ENCODE results near the gene SLC7A6.

SLC7A6 gene

DNA sequence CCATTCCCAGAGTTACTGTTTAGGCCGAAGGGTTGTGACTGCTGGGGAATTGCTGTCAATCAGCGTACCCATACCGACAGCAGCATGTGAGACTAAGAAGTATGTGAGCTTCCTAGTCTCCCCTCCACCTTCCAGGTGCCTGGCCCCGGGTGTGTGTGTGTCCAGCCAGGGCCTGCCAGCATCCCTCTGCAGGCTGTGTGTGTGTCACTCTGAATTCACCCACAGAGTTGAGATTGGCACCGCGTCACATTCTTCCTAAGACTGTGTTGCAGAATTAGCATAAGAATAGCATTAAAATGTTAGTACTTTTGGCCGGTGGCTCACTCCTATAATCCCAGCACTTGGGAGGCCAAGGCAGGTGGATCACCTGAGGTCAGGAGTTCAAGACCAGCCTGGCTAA is 78.3 kb downstream of the SLC7A6 start:
- H3K4me1 ChIP-seq (ENCODE audit: control insufficient read depth, insufficient read depth, low read depth, low read length), result peaks cover 2% of the 10 kb centered on the region
- H3K9ac ChIP-seq (ENCODE audit: low read length), result no peak overlapping the region
- peaks cover 3% of the 10 kb centered on the region for H3K79me1 ChIP-seq (replicated peaks; ENCODE audit: low read length, poor library complexity, severe bottlenecking)
- no peak overlapping the region for H3K4me3 ChIP-seq (ENCODE audit: insufficient read depth in 1 of 2, low read depth in 1 of 2, low read length in 2 of 2)
- no peak overlapping the region for H3K14ac ChIP-seq (ENCODE audit: low read length in 2 of 2)
- no peaks in the 10 kb centered on the region for H3K27me3 ChIP-seq (ENCODE audit: control insufficient read depth in 1 of 2, insufficient read depth in 1 of 2, low read length in 2 of 2)
- H3K27ac ChIP-seq (ENCODE audit: low read length, poor library complexity, severe bottlenecking), result no peak overlapping the region
- DNase-seq, result no peak
- no peak overlapping the region for H3K4me2 ChIP-seq (ENCODE audit: low read length, poor library complexity, severe bottlenecking)
- WGBS, result 96% methylated on average over 5 of the region's 7 CpGs
- no peak overlapping the region for H3K4ac ChIP-seq (ENCODE audit: low read depth in 1 of 2, low read length in 2 of 2)
- no peaks in the 10 kb centered on the region for H3K9me3 ChIP-seq (ENCODE audit: control insufficient read depth, low read length)
- no peak overlapping the region for H2BK120ac ChIP-seq (ENCODE audit: low read depth, low read length)
- no peak overlapping the region for H2BK12ac ChIP-seq (ENCODE audit: low read length in 2 of 2)
- no peak overlapping the region for H2BK15ac ChIP-seq (ENCODE audit: low read depth, poor library complexity, severe bottlenecking)
- no peak overlapping the region for H4K8ac ChIP-seq (ENCODE audit: low read length)
- H2AFZ ChIP-seq (ENCODE audit: low read depth, low read length), result no peak overlapping the region
- H3K36me3 ChIP-seq (ENCODE audit: control insufficient read depth in 1 of 2, insufficient read depth in 2 of 2, low read depth in 1 of 2, low read length in 2 of 2), result peaks cover 63 to 84% of the 10 kb centered on the region in 2 experiments
- no peak overlapping the region for H3K23ac ChIP-seq (ENCODE audit: low read length in 2 of 2)
- H2AK5ac ChIP-seq (ENCODE audit: low read length, severe bottlenecking), result no peak overlapping the region
- no peak overlapping the region for H2BK5ac ChIP-seq (ENCODE audit: low read depth, low read length, poor library complexity, severe bottlenecking)
- H4K91ac ChIP-seq (ENCODE audit: low read length), result no peak overlapping the region
- no peak overlapping the region for H3K18ac ChIP-seq (ENCODE audit: low read depth in 1 of 2, low read length in 2 of 2)

DNA sequence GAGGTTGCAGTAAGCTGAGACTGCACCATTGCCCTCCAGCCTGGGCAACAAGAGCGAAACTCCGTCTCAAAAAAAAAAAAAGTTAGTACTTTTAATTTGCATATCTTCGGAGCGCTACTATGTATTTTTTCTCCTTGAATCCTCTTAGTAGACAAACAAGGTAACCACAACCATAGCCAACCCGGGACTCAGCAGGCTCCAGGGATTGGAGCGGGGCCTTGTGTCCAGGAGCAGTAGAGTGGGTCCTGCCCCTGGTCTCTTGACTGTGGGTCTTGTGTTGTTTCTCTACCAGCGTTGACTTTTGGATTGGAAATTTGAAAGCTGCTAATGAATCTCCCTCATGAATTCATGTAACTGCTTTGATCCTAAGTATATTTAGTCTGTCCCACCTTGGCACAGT is 78.8 kb downstream of the SLC7A6 start:
- Histone ChIP-seq H4K91ac (ENCODE audit: low read length) (no peak overlapping the region), H2BK12ac (ENCODE audit: low read length in 2 of 2) (no peak overlapping the region), H3K27ac (ENCODE audit: low read length, poor library complexity, severe bottlenecking) (no peak overlapping the region), H3K27me3 (ENCODE audit: control insufficient read depth in 1 of 2, insufficient read depth in 1 of 2, low read length in 2 of 2) (no peaks in the 10 kb centered on the region), H3K79me1 (replicated peaks; ENCODE audit: low read length, poor library complexity, severe bottlenecking) (peaks cover 3% of the 10 kb centered on the region), H2BK120ac (ENCODE audit: low read depth, low read length) (no peak overlapping the region), H3K14ac (ENCODE audit: low read length in 2 of 2) (no peak overlapping the region), H3K9ac (ENCODE audit: low read length) (no peak overlapping the region), H3K4me3 (ENCODE audit: insufficient read depth in 1 of 2, low read depth in 1 of 2, low read length in 2 of 2) (no peak overlapping the region), H2AK5ac (ENCODE audit: low read length, severe bottlenecking) (no peak overlapping the region), H3K4ac (ENCODE audit: low read depth in 1 of 2, low read length in 2 of 2) (no peak overlapping the region), H3K9me3 (ENCODE audit: control insufficient read depth, low read length) (no peaks in the 10 kb centered on the region), H3K36me3 (ENCODE audit: control insufficient read depth in 1 of 2, insufficient read depth in 2 of 2, low read depth in 1 of 2, low read length in 2 of 2) (peaks cover 61 to 83% of the 10 kb centered on the region in 2 experiments), H3K4me1 (ENCODE audit: control insufficient read depth, insufficient read depth, low read depth, low read length) (peaks cover 2% of the 10 kb centered on the region), H2AFZ (ENCODE audit: low read depth, low read length) (no peak overlapping the region), H3K18ac (ENCODE audit: low read depth in 1 of 2, low read length in 2 of 2) (no peak overlapping the region), H2BK5ac (ENCODE audit: low read depth, low read length, poor library complexity, severe bottlenecking) (no peak overlapping the region), H3K23ac (ENCODE audit: low read length in 2 of 2) (no peak overlapping the region), H2BK15ac (ENCODE audit: low read depth, poor library complexity, severe bottlenecking) (no peak overlapping the region), H3K4me2 (ENCODE audit: low read length, poor library complexity, severe bottlenecking) (no peak overlapping the region), H4K8ac (ENCODE audit: low read length) (no peak overlapping the region)
- DNase-seq, result no peak
- 96% methylated on average over 6 of the region's 7 CpGs for WGBS

DNA sequence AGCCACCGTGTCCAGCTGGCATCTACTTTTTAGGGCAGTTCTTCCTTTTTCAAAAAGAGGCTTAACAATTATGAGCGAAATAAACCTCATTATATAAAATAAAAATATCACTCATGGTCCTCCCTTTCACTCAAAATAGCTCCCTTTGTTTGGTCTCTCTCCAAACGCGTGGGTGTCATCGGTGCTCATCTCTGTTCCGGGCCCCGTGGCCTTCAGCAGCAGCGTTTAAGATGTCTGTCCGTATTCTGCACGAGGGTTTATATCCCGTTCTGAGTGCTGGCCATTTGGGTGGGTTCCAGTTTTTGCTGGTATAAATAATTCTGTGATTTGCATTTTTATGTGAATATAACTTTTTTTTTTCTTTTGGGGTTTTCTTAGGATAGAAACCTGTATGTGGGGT is 79.9 kb downstream of the SLC7A6 start:
- Histone ChIP-seq H4K91ac (ENCODE audit: low read length) (no peak overlapping the region), H3K9ac (ENCODE audit: low read length) (no peak overlapping the region), H3K23ac (ENCODE audit: low read length in 2 of 2) (no peak overlapping the region), H2AFZ (ENCODE audit: low read depth, low read length) (no peak overlapping the region), H3K14ac (ENCODE audit: low read length in 2 of 2) (no peak overlapping the region), H2AK5ac (ENCODE audit: low read length, severe bottlenecking) (no peak overlapping the region), H3K18ac (ENCODE audit: low read depth in 1 of 2, low read length in 2 of 2) (no peak overlapping the region), H2BK15ac (ENCODE audit: low read depth, poor library complexity, severe bottlenecking) (no peak overlapping the region), H3K4me2 (ENCODE audit: low read length, poor library complexity, severe bottlenecking) (no peak overlapping the region), H3K4ac (ENCODE audit: low read depth in 1 of 2, low read length in 2 of 2) (no peak overlapping the region), H2BK5ac (ENCODE audit: low read depth, low read length, poor library complexity, severe bottlenecking) (no peak overlapping the region), H3K9me3 (ENCODE audit: control insufficient read depth, low read length) (no peaks in the 10 kb centered on the region), H3K4me3 (ENCODE audit: insufficient read depth in 1 of 2, low read depth in 1 of 2, low read length in 2 of 2) (no peak overlapping the region), H3K79me1 (replicated peaks; ENCODE audit: low read length, poor library complexity, severe bottlenecking) (peaks cover 3% of the 10 kb centered on the region), H4K8ac (ENCODE audit: low read length) (no peak overlapping the region), H3K36me3 (ENCODE audit: control insufficient read depth in 1 of 2, insufficient read depth in 2 of 2, low read depth in 1 of 2, low read length in 2 of 2) (peaks cover 61 to 83% of the 10 kb centered on the region in 2 experiments), H2BK120ac (ENCODE audit: low read depth, low read length) (no peak overlapping the region), H3K4me1 (ENCODE audit: control insufficient read depth, insufficient read depth, low read depth, low read length) (peaks cover 2% of the 10 kb centered on the region), H3K27me3 (ENCODE audit: control insufficient read depth in 1 of 2, insufficient read depth in 1 of 2, low read length in 2 of 2) (no peaks in the 10 kb centered on the region), H3K27ac (ENCODE audit: low read length, poor library complexity, severe bottlenecking) (no peak overlapping the region), H2BK12ac (ENCODE audit: low read length in 2 of 2) (no peak overlapping the region)
- no peak for DNase-seq
- 96% methylated on average over 11 of the region's 11 CpGs for WGBS

DNA sequence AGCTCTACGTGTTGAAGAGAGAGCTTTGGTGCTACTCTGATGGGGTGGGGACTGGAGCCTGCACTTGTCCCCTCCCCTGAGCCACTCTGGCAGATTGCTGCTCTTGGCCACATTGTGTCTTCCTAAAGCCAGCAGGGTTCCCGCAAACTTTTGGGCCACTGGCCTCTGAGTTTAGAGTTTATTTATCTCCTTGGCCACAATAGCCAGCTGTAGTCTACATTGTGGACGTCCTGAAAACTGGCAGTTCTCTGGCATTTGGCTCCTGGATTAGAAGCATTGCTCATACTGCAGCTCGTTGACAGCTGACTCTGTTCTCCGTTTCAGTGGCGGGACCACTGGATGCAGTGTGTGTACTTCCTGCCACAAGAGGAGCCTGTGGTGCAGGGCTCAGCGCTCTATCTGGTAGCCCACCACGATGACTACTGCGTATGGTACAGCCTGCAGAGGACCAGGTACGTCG is 81.1 kb downstream of the SLC7A6 start:
- H3K18ac ChIP-seq (ENCODE audit: low read depth in 1 of 2, low read length in 2 of 2), result no peak overlapping the region
- no peak overlapping the region for H4K8ac ChIP-seq (ENCODE audit: low read length)
- no peak overlapping the region for H2BK12ac ChIP-seq (ENCODE audit: low read length in 2 of 2)
- H3K27ac ChIP-seq (ENCODE audit: low read length, poor library complexity, severe bottlenecking), result no peak overlapping the region
- peaks cover 2% of the 10 kb centered on the region for H3K4me1 ChIP-seq (ENCODE audit: control insufficient read depth, insufficient read depth, low read depth, low read length)
- H3K23ac ChIP-seq (ENCODE audit: low read length in 2 of 2), result no peak overlapping the region
- H4K91ac ChIP-seq (ENCODE audit: low read length), result no peak overlapping the region
- H2AFZ ChIP-seq (ENCODE audit: low read depth, low read length), result no peak overlapping the region
- H3K4me2 ChIP-seq (ENCODE audit: low read length, poor library complexity, severe bottlenecking), result no peak overlapping the region
- no peak overlapping the region for H2BK15ac ChIP-seq (ENCODE audit: low read depth, poor library complexity, severe bottlenecking)
- H2AK5ac ChIP-seq (ENCODE audit: low read length, severe bottlenecking), result no peak overlapping the region
- no peak overlapping the region for H3K4me3 ChIP-seq (ENCODE audit: insufficient read depth in 1 of 2, low read depth in 1 of 2, low read length in 2 of 2)
- H3K9me3 ChIP-seq (ENCODE audit: control insufficient read depth, low read length), result no peaks in the 10 kb centered on the region
- H3K36me3 ChIP-seq (ENCODE audit: control insufficient read depth in 1 of 2, insufficient read depth in 2 of 2, low read depth in 1 of 2, low read length in 2 of 2), result peaks cover 58 to 83% of the 10 kb centered on the region in 2 experiments
- H3K9ac ChIP-seq (ENCODE audit: low read length), result no peak overlapping the region
- H3K4ac ChIP-seq (ENCODE audit: low read depth in 1 of 2, low read length in 2 of 2), result no peak overlapping the region
- H3K14ac ChIP-seq (ENCODE audit: low read length in 2 of 2), result no peak overlapping the region
- no peak overlapping the region for H2BK120ac ChIP-seq (ENCODE audit: low read depth, low read length)
- no peak overlapping the region for H2BK5ac ChIP-seq (ENCODE audit: low read depth, low read length, poor library complexity, severe bottlenecking)
- WGBS, result 90% methylated on average over 11 of the region's 11 CpGs
- no peaks in the 10 kb centered on the region for H3K27me3 ChIP-seq (ENCODE audit: control insufficient read depth in 1 of 2, insufficient read depth in 1 of 2, low read length in 2 of 2)
- DNase-seq, result no peak
- peaks cover 3% of the 10 kb centered on the region for H3K79me1 ChIP-seq (replicated peaks; ENCODE audit: low read length, poor library complexity, severe bottlenecking)
